Endothelial cell of umbilical vein (primary cell): Measurements from ENCODE around the gene BRD1. TPM values are rescaled to one million over a fixed set of nuclear protein-coding genes. Genes with fewer than 3 reads are reported as not detected.

Source experiments
- BruUV-seq: library from RNA; stranded (reverse); fragments of 400-500 nt; replicated peaks from 2 replicates; lab custom pipeline; 2021; lab: Mats Ljungman, UMichigan
- CTCF ChIA-PET: fragments of 300-600, 350-600 bp; sonication (Branson Sonifier 250); formaldehyde crosslinking; loops from one replicate; lab custom pipeline; 2021; ENCODE audit warnings: antibody characterized with exemption, inconsistent platforms; lab: Charles Lee
- POLR2A ChIA-PET: fragments of 300-600, 350-600 bp; sonication (Branson Sonifier 250); formaldehyde crosslinking; loops from one replicate; lab custom pipeline; 2021; ENCODE audit warnings: antibody characterized with exemption, inconsistent platforms; lab: Charles Lee
- DNase-seq: peaks from one replicate; pipeline ENCODE4 v3.0.0-alpha.2; 2011; ENCODE audit warnings: low read depth, low spot score
- FAIRE-seq: peaks from 2 replicates; lab custom pipeline; 2011; peaks lifted over from hg19 to GRCh38; lab: Jason Lieb, UNC
- H2AFZ ChIP-seq: 2 replicates; pipeline ENCODE4 v1.6.0; 2012; ENCODE audit warnings: low read depth, low read length, control low read depth, inconsistent platforms
- H3K27ac ChIP-seq: 2 replicates; pipeline ENCODE4 v1.5.1; 2011; ENCODE audit warnings: low read depth, mild to moderate bottlenecking, control low read depth, low read length, moderate library complexity; ENCODE audit not compliant: insufficient read depth
- H3K27me3 ChIP-seq, 2 experiments: 2 replicates each; pipeline versions ENCODE4 v1.6.0 to v1.6.1; 2011; ENCODE audit warnings: low read length in 2 of 2, mixed read lengths in 1 of 2; ENCODE audit not compliant: control insufficient read depth in 2 of 2, insufficient read depth in 2 of 2
- H3K36me3 ChIP-seq, 2 experiments: 2 replicates in 1 of 2; 3 replicates in 1 of 2; pipeline ENCODE4 v1.5.1; 2011; ENCODE audit warnings: low read length in 2 of 2, mild to moderate bottlenecking in 1 of 2, moderate library complexity in 1 of 2; ENCODE audit not compliant: control insufficient read depth in 2 of 2, insufficient read depth in 2 of 2; ENCODE audit errors: extremely low read depth in 1 of 2
- H3K4me1 ChIP-seq: 3 replicates; pipeline ENCODE4 v1.5.1; 2011; ENCODE audit warnings: mild to moderate bottlenecking, low read length; ENCODE audit not compliant: control insufficient read depth, insufficient read depth; ENCODE audit errors: extremely low read depth
- H3K4me2 ChIP-seq: 2 replicates; pipeline ENCODE4 v1.6.1; 2011; ENCODE audit warnings: low read length, control low read depth, mixed read lengths; ENCODE audit not compliant: insufficient read depth
- H3K4me3 ChIP-seq, 3 experiments: fragments of 200-600 bp in 1 of 3; sonication (generic), shearing (Covaris generic) in 1 of 3; replicated peaks in 1 of 3; 2 replicates each; pipeline ENCODE4 v1.5.1; 2011 to 2016; ENCODE audit warnings: control low read depth in 3 of 3, low read length in 3 of 3, mild to moderate bottlenecking in 2 of 3, inconsistent platforms in 1 of 3, low read depth in 1 of 3, moderate library complexity in 1 of 3; ENCODE audit not compliant: insufficient read depth in 1 of 3
- H3K79me2 ChIP-seq: 2 replicates; pipeline ENCODE4 v1.6.0; 2012; ENCODE audit warnings: low read length, inconsistent platforms; ENCODE audit not compliant: control insufficient read depth, insufficient read depth
- H3K9ac ChIP-seq: replicated peaks from 2 replicates; pipeline ENCODE3; 2011; ENCODE audit warnings: low read length, control low read depth; ENCODE audit not compliant: insufficient read depth; ENCODE audit errors: extremely low read depth
- H3K9me1 ChIP-seq: replicated peaks from 3 replicates; pipeline ENCODE4 v1.6.0; 2011; ENCODE audit warnings: mild to moderate bottlenecking, low read length; ENCODE audit not compliant: control insufficient read depth, insufficient read depth; ENCODE audit errors: extremely low read depth
- H3K9me3 ChIP-seq: replicated peaks from 2 replicates; pipeline ENCODE4 v1.5.1; 2012; ENCODE audit warnings: low read length, inconsistent platforms; ENCODE audit not compliant: control insufficient read depth, insufficient read depth
- H4K20me1 ChIP-seq: replicated peaks from 2 replicates; pipeline ENCODE3; 2011; ENCODE audit warnings: mild to moderate bottlenecking, low read length; ENCODE audit not compliant: control insufficient read depth, insufficient read depth; ENCODE audit errors: extremely low read depth
- CTCF ChIP-seq, 2 donors: IDR thresholded peaks; 1 replicate in 1 of 2; 2 replicates in 1 of 2; pipeline ENCODE4 v1.5.1; 2011; ENCODE audit warnings: low read length in 2 of 2, mild to moderate bottlenecking in 2 of 2, moderate library complexity in 2 of 2, control low read depth in 1 of 2, inconsistent platforms in 1 of 2, low read depth in 1 of 2; ENCODE audit not compliant: insufficient read depth in 1 of 2; ENCODE audit errors: extremely low read depth in 1 of 2
- EZH2 ChIP-seq: IDR thresholded peaks from 2 replicates; pipeline ENCODE4 v1.6.1; 2012; ENCODE audit warnings: borderline replicate concordance, low read depth, mild to moderate bottlenecking, moderate library complexity, low read length, inconsistent platforms; ENCODE audit not compliant: severe bottlenecking
- FOS ChIP-seq: IDR thresholded peaks from 2 replicates; pipeline ENCODE4 v1.6.1; 2011; ENCODE audit warnings: mild to moderate bottlenecking, low read length, moderate library complexity, borderline replicate concordance; ENCODE audit not compliant: insufficient read depth
- GATA2 ChIP-seq: IDR thresholded peaks from 2 replicates; pipeline ENCODE4 v1.7.0; 2011; ENCODE audit warnings: low read depth, mild to moderate bottlenecking, moderate library complexity, mixed read lengths, low read length; ENCODE audit not compliant: insufficient read length, insufficient read depth
- JUN ChIP-seq: IDR thresholded peaks from 2 replicates; pipeline ENCODE4 v1.6.1; 2011; ENCODE audit warnings: borderline replicate concordance, low read depth; ENCODE audit not compliant: insufficient read length, insufficient read depth
- MAX ChIP-seq: IDR thresholded peaks from 2 replicates; pipeline ENCODE4 v1.6.1; 2011; ENCODE audit not compliant: insufficient read depth, insufficient read length
- MYC ChIP-seq: IDR thresholded peaks from one replicate; pipeline ENCODE4 v1.6.1; 2011; ENCODE audit warnings: mild to moderate bottlenecking, low read depth, low read length
- POLR2A ChIP-seq: IDR thresholded peaks from 2 replicates; pipeline ENCODE4 v1.6.1; 2012; ENCODE audit warnings: low read depth, mild to moderate bottlenecking, control low read depth, low read length
- POLR2AphosphoS5 ChIP-seq: IDR thresholded peaks from 2 replicates; pipeline ENCODE4 v1.6.1; 2012; ENCODE audit warnings: low read depth, mild to moderate bottlenecking, control low read depth, low read length, moderate library complexity; ENCODE audit not compliant: insufficient read depth
- dilution Hi-C: fragments of 300-500 bp; cut with MboI; formaldehyde crosslinking; loops from one replicate; pipeline ENCODE4 v1.15.0; 2019; ENCODE audit warnings: low sequenced_read_pairs; ENCODE audit not compliant: extremely low pct_ligation_motif_present
- intact Hi-C: fragments of 100-400 bp; cut with micrococcal nuclease; formaldehyde crosslinking; loops from one replicate; pipeline ENCODE4 v1.10.0; 2022
- polyA plus RNA-seq, 4 experiments: library from polyadenylated mRNA; depleted of rRNA in 3 of 4; stranded (reverse) in 3 of 4; unstranded in 1 of 4; fragments of >200 nt; gene quantifications; 2 replicates each; pipeline versions ENCODE4 v1.2.1 to v1.2.3, GENCODE V29; 2011 to 2012; ENCODE audit warnings: missing spikeins in 1 of 4
- total RNA-seq: library from RNA; stranded (reverse); gene quantifications from 2 replicates; pipeline ENCODE4 v1.2.3, GENCODE V29; 2021

Gene BRD1
- total and polyA plus RNA-seq, 2 donors (not counting 3 experiments of a cell fraction or from before 2014, with no cell fraction given) = 8.1 to 41.1 TPM

- Histone ChIP-seq H3K4me1 (no peaks in the 10 kb centered on the region), H3K36me3 (no peaks in the 10 kb centered on the region), H3K4me3 (no peak overlapping the region), H3K27ac (no peak overlapping the region), H3K79me2 (no peaks in the 10 kb centered on the region), H2AFZ (no peak overlapping the region), H3K27me3 (no peaks in the 10 kb centered on the region), H3K4me2 (no peak overlapping the region), H4K20me1 (no peaks in the 10 kb centered on the region), H3K9me1 (no peaks in the 10 kb centered on the region), H3K9ac (no peak overlapping the region), H3K9me3 (no peaks in the 10 kb centered on the region)
- no TSS peak for BruUV-seq
- dilution Hi-C loops (no loop called here), intact Hi-C loops (loop anchor here (5.0 kb wide), 2 partner anchors 207 to 267 kb away; no protein-coding TSS in a partner anchor)
- CTCF ChIA-PET = interaction anchor here (0.7 to 1.6 kb wide), 2 partner anchors 265 to 658 kb away, joined by 3 to 4 read pairs; no protein-coding TSS in a partner anchor
- POLR2A ChIA-PET = no interaction called here
- FAIRE-seq (no peak), DNase-seq (no peak)
- no peak for TF ChIP-seq EZH2
- TF ChIP-seq CTCF (IDR thresholded peaks at IDR 0.05; ENCODE audit: extremely low read depth in 1 of 2, insufficient read depth in 1 of 2, low read depth in 1 of 2, low read length in 2 of 2) = no peak
- no peak for TF ChIP-seq GATA2
- no peak for TF ChIP-seq POLR2AphosphoS5
- no peak for TF ChIP-seq POLR2A
- TF ChIP-seq JUN = no peak
- TF ChIP-seq MAX = no peak
- TF ChIP-seq FOS = no peak
- no peak for TF ChIP-seq MYC
Observed at GRCh38 chr22:49765091-49765771, 62.4 kb downstream of the BRD1 start.
